DND-41 (cell line): Measurements from ENCODE around the gene ALOX5.

Source experiments
- ATAC-seq: fragments of 200-7000 bp; cut with Tn5 transposase; 3 replicates; pipeline ENCODE4 v1.9.1; 2021; ENCODE audit warnings: low read depth; ENCODE audit not compliant: insufficient read depth
- DNase-seq: peaks from one replicate; pipeline ENCODE4 v3.0.0-alpha.2; 2020
- H2AFZ ChIP-seq: 2 replicates; pipeline ENCODE4 v1.6.0; 2012; ENCODE audit warnings: low read depth, low read length
- H3K27ac ChIP-seq: 2 replicates; pipeline ENCODE4 v1.5.1; 2012; ENCODE audit warnings: low read length, inconsistent platforms
- H3K27me3 ChIP-seq: fragments of 200-600 bp; sonication (generic); 2 replicates; pipeline ENCODE4 v1.6.0; 2012; ENCODE audit warnings: low read length, mild to moderate bottlenecking, inconsistent platforms; ENCODE audit not compliant: insufficient read depth, poor library complexity
- H3K36me3 ChIP-seq: 2 replicates; pipeline ENCODE4 v1.5.1; 2012; ENCODE audit warnings: low read length, inconsistent platforms; ENCODE audit not compliant: insufficient read depth
- H3K4me1 ChIP-seq: 2 replicates; pipeline ENCODE4 v1.5.1; 2012; ENCODE audit warnings: mild to moderate bottlenecking, low read length; ENCODE audit not compliant: insufficient read depth
- H3K4me2 ChIP-seq: 2 replicates; pipeline ENCODE4 v1.6.0; 2012; ENCODE audit warnings: mild to moderate bottlenecking, moderate library complexity, low read length, inconsistent platforms; ENCODE audit not compliant: insufficient read depth
- H3K4me3 ChIP-seq, 2 experiments: fragments of 200-600 bp in 1 of 2; shearing (Covaris generic) in 1 of 2; 2 replicates each; pipeline ENCODE4 v1.5.1; 2012 to 2016; ENCODE audit warnings: inconsistent platforms in 2 of 2, low read length in 2 of 2, mild to moderate bottlenecking in 2 of 2, low read depth in 1 of 2, moderate library complexity in 1 of 2
- H3K79me2 ChIP-seq: 2 replicates; pipeline ENCODE4 v1.6.0; 2012; ENCODE audit warnings: low read length, inconsistent platforms; ENCODE audit not compliant: insufficient read depth
- H3K9ac ChIP-seq: 2 replicates; pipeline ENCODE4 v1.6.0; 2012; ENCODE audit warnings: low read depth, mild to moderate bottlenecking, inconsistent platforms, low read length, moderate library complexity
- H3K9me3 ChIP-seq: 2 replicates; pipeline ENCODE4 v1.5.1; 2012; ENCODE audit warnings: low read length, moderate library complexity, mild to moderate bottlenecking, inconsistent platforms; ENCODE audit not compliant: insufficient read depth, severe bottlenecking
- H4K20me1 ChIP-seq: 2 replicates; pipeline ENCODE4 v1.6.0; 2012; ENCODE audit warnings: low read length; ENCODE audit not compliant: insufficient read depth
- CTCF ChIP-seq: IDR thresholded peaks from 2 replicates; pipeline ENCODE4 v1.5.1; 2012; ENCODE audit warnings: borderline replicate concordance, low read length, moderate library complexity, mild to moderate bottlenecking; ENCODE audit not compliant: poor library complexity, severe bottlenecking; ENCODE audit errors: extremely low read depth
- EZH2 ChIP-seq: IDR thresholded peaks from 3 replicates; pipeline ENCODE4 v1.6.1; 2012; ENCODE audit warnings: borderline replicate concordance, low read depth, mild to moderate bottlenecking, moderate library complexity, low read length, inconsistent platforms; ENCODE audit not compliant: severe bottlenecking

ALOX5 gene

GRCh38 chr10:45419676-45420025 is 45.6 kb downstream of the ALOX5 start:
- H3K27ac ChIP-seq = no peak overlapping the region
- H3K4me1 ChIP-seq = peaks cover 42% of the 10 kb centered on the region
- no peaks in the 10 kb centered on the region for H3K36me3 ChIP-seq
- peaks cover 5% of the 10 kb centered on the region for H3K27me3 ChIP-seq
- no peak overlapping the region for H3K4me3 ChIP-seq
- no peak for TF ChIP-seq EZH2
- no peak for TF ChIP-seq CTCF
- no peak overlapping the region for H2AFZ ChIP-seq
- no peaks in the 10 kb centered on the region for H3K79me2 ChIP-seq
- DNase-seq (no peak), ATAC-seq (no peak)
- H4K20me1 ChIP-seq = 0 out of 2 replicates have a peak, but pooled peaks cover 3% of the 10 kb centered on the region
- no peak overlapping the region for H3K4me2 ChIP-seq
- H3K9me3 ChIP-seq = no peaks in the 10 kb centered on the region
- no peak overlapping the region for H3K9ac ChIP-seq

DNA sequence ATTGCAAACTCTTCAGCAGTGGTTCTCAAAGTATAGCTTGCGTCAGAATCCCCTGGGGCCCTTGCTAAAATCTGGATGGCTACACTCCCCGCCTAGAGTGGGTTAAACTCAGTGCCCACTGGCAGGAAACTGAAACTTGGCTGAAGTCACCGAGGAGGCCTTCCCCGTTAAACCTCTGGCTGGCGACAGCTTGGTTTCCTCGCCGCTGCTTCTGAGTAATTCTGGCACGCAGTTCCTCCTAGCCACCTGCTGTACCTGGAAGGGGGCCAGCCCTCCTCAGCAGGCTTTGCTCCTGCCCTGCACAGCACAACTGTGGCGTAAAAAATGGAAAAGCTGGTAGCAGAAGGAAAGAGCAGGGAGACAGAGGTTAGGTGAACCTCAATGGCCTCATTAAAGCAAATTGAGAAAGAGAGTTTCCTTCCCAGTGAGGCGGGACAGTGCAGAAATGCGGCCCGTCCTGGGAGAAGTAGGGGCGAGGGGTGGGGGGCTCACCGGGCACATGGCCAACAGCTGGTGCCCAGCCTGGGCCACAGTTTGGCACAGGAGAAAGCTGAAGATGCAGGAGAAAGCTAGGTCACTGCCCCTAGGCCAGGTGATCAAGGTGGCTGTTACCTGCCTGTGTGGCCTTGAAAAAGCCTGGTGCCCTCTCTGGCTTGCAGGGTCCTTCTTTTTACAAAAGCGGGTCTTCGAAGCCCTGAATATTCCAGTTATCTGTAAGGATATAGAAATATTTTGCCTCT is 46.6 kb downstream of the ALOX5 start:
- TF ChIP-seq CTCF = no peak
- TF ChIP-seq EZH2 = no peak
- peak overlapping the region; percentile 25 for H3K4me2 ChIP-seq
- H3K9ac ChIP-seq = peak overlapping the region; percentile 30; the same call in 1 of the 2 replicates
- peak; percentile 62 for ATAC-seq
- 0 out of 2 replicates have a peak, but pooled peaks cover 3% of the 10 kb centered on the region for H4K20me1 ChIP-seq
- peaks cover 5% of the 10 kb centered on the region for H3K27me3 ChIP-seq
- DNase-seq = peak; percentile 72
- H3K79me2 ChIP-seq = no peaks in the 10 kb centered on the region
- no peak overlapping the region for H2AFZ ChIP-seq
- no peak overlapping the region for H3K4me3 ChIP-seq
- no peaks in the 10 kb centered on the region for H3K9me3 ChIP-seq
- no peaks in the 10 kb centered on the region for H3K36me3 ChIP-seq
- peaks cover 42% of the 10 kb centered on the region for H3K4me1 ChIP-seq
- H3K27ac ChIP-seq = peak overlapping the region; percentile 40

- Histone ChIP-seq H3K4me2 (peak overlapping the region; percentile 25; the same call in 1 of the 2 replicates), H4K20me1 (0 out of 2 replicates have a peak, but pooled peaks cover 3% of the 10 kb centered on the region), H3K4me3 (no peak overlapping the region), H3K36me3 (no peaks in the 10 kb centered on the region), H3K27ac (peak overlapping the region; percentile 62; the same call in 1 of the 2 replicates), H3K27me3 (peaks cover 5% of the 10 kb centered on the region), H3K4me1 (peaks cover 42% of the 10 kb centered on the region), H3K9me3 (no peaks in the 10 kb centered on the region), H2AFZ (no peak overlapping the region), H3K79me2 (no peaks in the 10 kb centered on the region), H3K9ac (0 out of 2 replicates have a peak overlapping the region, but pooled peaks have one; percentile 30)
- ATAC-seq = peak; percentile 81
- peak; percentile 73 for DNase-seq
- TF ChIP-seq EZH2 = no peak
- no peak for TF ChIP-seq CTCF
These were observed 47.4 kb downstream of the ALOX5 start for GRCh38 chr10:45421221-45422097.
